HG03066 (cell line): Measurements from ENCODE around the gene DCDC2B.
A peak's percentile ranks its signal among the peaks of the same experiment; 100 is the strongest.

ENCODE experiments used
- ATAC-seq: cut with Tn5 transposase; IDR thresholded peaks from one replicate; pipeline ENCODE4 v1.9.1; 2021; ENCODE audit warnings: low read depth; ENCODE audit not compliant: unreplicated experiment

The DCDC2B gene

GRCh38 chr1:32195972-32196823 lies 12.7 kb upstream of the DCDC2B start:
- no peak for ATAC-seq

- no peak for ATAC-seq
Observed at GRCh38 chr1:32197074-32197473, 11.8 kb upstream of the DCDC2B start.

- no peak for ATAC-seq
Observed at GRCh38 chr1:32197837-32198236, 11.1 kb upstream of the DCDC2B start.

GRCh38 chr1:32198237-32199042 lies 10.4 kb upstream of the DCDC2B start:
- ATAC-seq = no peak

- ATAC-seq = no peak
Observed at GRCh38 chr1:32199043-32199716, 9.7 kb upstream of the DCDC2B start.

GRCh38 chr1:32199717-32200072 lies 9.2 kb upstream of the DCDC2B start:
- ATAC-seq = no peak

GRCh38 chr1:32200226-32201010 lies 8.5 kb upstream of the DCDC2B start, which contains the start of gene CCDC28B:
CCDC28B (plus strand) TSS chr1:32200595; CDS start chr1:32201936, 1,341 bp downstream.
- no peak for ATAC-seq

- ATAC-seq = no peak
Observed at GRCh38 chr1:32201011-32201855, 7.7 kb upstream of the DCDC2B start.

- ATAC-seq = no peak
Observed at GRCh38 chr1:32204943-32205361, 3.9 kb upstream of the DCDC2B start.

GRCh38 chr1:32205401-32206370 lies 3.2 kb upstream of the DCDC2B start, which contains the start of gene IQCC:
IQCC (plus strand) TSS chr1:32205671; CDS start chr1:32205682, 11 bp downstream.
- ATAC-seq = peak; percentile 54

GRCh38 chr1:32208469-32208868 lies 420 bp upstream of the DCDC2B start:
- ATAC-seq = no peak

GRCh38 chr1:32215629-32216480 lies 7.0 kb downstream of the DCDC2B start:
- no peak for ATAC-seq

- no peak for ATAC-seq
Observed at GRCh38 chr1:32216566-32216965, 7.7 kb downstream of the DCDC2B start.

GRCh38 chr1:32219022-32219421 lies 10.1 kb downstream of the DCDC2B start:
- no peak for ATAC-seq

GRCh38 chr1:32220746-32221580 lies 12.1 kb downstream of the DCDC2B start:
- no peak for ATAC-seq

GRCh38 chr1:32221581-32221979 lies 12.7 kb downstream of the DCDC2B start:
- no peak for ATAC-seq
